OCI-LY1 (cell line): ENCODE results near the gene ST3GAL5.

Experiments
- H2AFZ ChIP-seq: fragments of 200-600 bp; sonication (generic), shearing (Covaris generic); 2 replicates; pipeline ENCODE4 v1.6.0; 2014; ENCODE audit warnings: antibody characterized with exemption, mild to moderate bottlenecking, low read length
- H3F3A ChIP-seq: fragments of 200-600 bp; sonication (generic), shearing (Covaris generic); 2 replicates; pipeline ENCODE4 v1.6.0; 2014; ENCODE audit warnings: mild to moderate bottlenecking, antibody characterized with exemption, low read length, moderate library complexity; ENCODE audit not compliant: insufficient read depth
- H3K27ac ChIP-seq: fragments of 200-600 bp; sonication (generic); 2 replicates; pipeline ENCODE4 v1.5.1; 2014; ENCODE audit warnings: low read length, mixed run types, mild to moderate bottlenecking, low read depth; ENCODE audit not compliant: poor library complexity, severe bottlenecking
- H3K27me3 ChIP-seq: fragments of 200-600 bp; sonication (generic); 2 replicates; pipeline ENCODE4 v1.6.0; 2014; ENCODE audit warnings: antibody characterized with exemption, mild to moderate bottlenecking, low read length, moderate library complexity; ENCODE audit not compliant: insufficient read depth
- H3K36me3 ChIP-seq: fragments of 200-600 bp; sonication (generic); 2 replicates; pipeline ENCODE4 v1.6.1; 2014; ENCODE audit warnings: mild to moderate bottlenecking, antibody characterized with exemption, low read length, moderate library complexity, mixed read lengths; ENCODE audit not compliant: insufficient read depth
- H3K4me1 ChIP-seq: fragments of 200-600 bp; sonication (generic); 2 replicates; pipeline ENCODE4 v1.5.1; 2014; ENCODE audit warnings: mild to moderate bottlenecking, low read length, moderate library complexity; ENCODE audit not compliant: insufficient read depth, severe bottlenecking
- H3K4me2 ChIP-seq: fragments of 200-600 bp; sonication (generic), shearing (Covaris generic); 2 replicates; pipeline ENCODE4 v1.6.1; 2014; ENCODE audit warnings: low read length
- H3K4me3 ChIP-seq: fragments of 200-600 bp; sonication (generic); 2 replicates; pipeline ENCODE4 v1.5.1; 2014; ENCODE audit warnings: low read length, low read depth, mild to moderate bottlenecking, mixed read lengths; ENCODE audit not compliant: poor library complexity, severe bottlenecking
- H3K79me2 ChIP-seq: fragments of 200-600 bp; shearing (Covaris generic); 2 replicates; pipeline ENCODE4 v1.6.1; 2016; ENCODE audit warnings: mixed run types, low read length, mixed read lengths; ENCODE audit not compliant: insufficient read depth
- H3K9ac ChIP-seq: fragments of 200-600 bp; sonication (generic), shearing (Covaris generic); 2 replicates; pipeline ENCODE4 v1.6.1; 2014; ENCODE audit warnings: mild to moderate bottlenecking, low read length, mixed read lengths
- H3K9me2 ChIP-seq: fragments of 200-600 bp; sonication (generic), shearing (Covaris generic); 2 replicates; pipeline ENCODE4 v1.6.1; 2014; ENCODE audit warnings: low read depth, mild to moderate bottlenecking, low read length, mixed read lengths
- H3K9me3 ChIP-seq: fragments of 200-600 bp; shearing (Covaris generic); 2 replicates; pipeline ENCODE4 v1.6.1; 2014; ENCODE audit warnings: low read length, mixed read lengths
- H4K20me1 ChIP-seq: fragments of 200-600 bp; sonication (generic), shearing (Covaris generic); 2 replicates; pipeline ENCODE4 v1.6.0; 2016; ENCODE audit warnings: mild to moderate bottlenecking, low read length; ENCODE audit not compliant: insufficient read depth
- EZH2 ChIP-seq: fragments of 200-600 bp; sonication (generic), shearing (Covaris generic); IDR thresholded peaks from 2 replicates; pipeline ENCODE4 v1.8.0; 2017; ENCODE audit warnings: borderline replicate concordance, mixed run types, mild to moderate bottlenecking, antibody characterized with exemption, low read length, moderate library complexity, mixed read lengths
- TF ChIP-seq, protein P1 (sequence below): fragments of 200-600 bp; sonication (generic), shearing (Covaris generic); IDR thresholded peaks from 2 replicates; pipeline ENCODE4 v1.5.1; 2017; ENCODE audit warnings: mild to moderate bottlenecking, antibody characterized with exemption, low read length, moderate library complexity, mixed read lengths

Gene ST3GAL5

GRCh38 chr2:85865539-85866164 is 23.1 kb downstream of the ST3GAL5 start:
- no peaks in the 10 kb centered on the region for H3K9me3 ChIP-seq
- H3K4me2 ChIP-seq, result no peak overlapping the region
- no peaks in the 10 kb centered on the region for H3F3A ChIP-seq
- no peak overlapping the region for H3K27ac ChIP-seq
- no peak overlapping the region for H2AFZ ChIP-seq
- H3K27me3 ChIP-seq, result no peaks in the 10 kb centered on the region
- no peaks in the 10 kb centered on the region for H4K20me1 ChIP-seq
- H3K9me2 ChIP-seq, result no peaks in the 10 kb centered on the region
- H3K4me1 ChIP-seq, result peaks cover 13% of the 10 kb centered on the region
- TF ChIP-seq EZH2, result no peak
- TF ChIP-seq, protein P1, sequence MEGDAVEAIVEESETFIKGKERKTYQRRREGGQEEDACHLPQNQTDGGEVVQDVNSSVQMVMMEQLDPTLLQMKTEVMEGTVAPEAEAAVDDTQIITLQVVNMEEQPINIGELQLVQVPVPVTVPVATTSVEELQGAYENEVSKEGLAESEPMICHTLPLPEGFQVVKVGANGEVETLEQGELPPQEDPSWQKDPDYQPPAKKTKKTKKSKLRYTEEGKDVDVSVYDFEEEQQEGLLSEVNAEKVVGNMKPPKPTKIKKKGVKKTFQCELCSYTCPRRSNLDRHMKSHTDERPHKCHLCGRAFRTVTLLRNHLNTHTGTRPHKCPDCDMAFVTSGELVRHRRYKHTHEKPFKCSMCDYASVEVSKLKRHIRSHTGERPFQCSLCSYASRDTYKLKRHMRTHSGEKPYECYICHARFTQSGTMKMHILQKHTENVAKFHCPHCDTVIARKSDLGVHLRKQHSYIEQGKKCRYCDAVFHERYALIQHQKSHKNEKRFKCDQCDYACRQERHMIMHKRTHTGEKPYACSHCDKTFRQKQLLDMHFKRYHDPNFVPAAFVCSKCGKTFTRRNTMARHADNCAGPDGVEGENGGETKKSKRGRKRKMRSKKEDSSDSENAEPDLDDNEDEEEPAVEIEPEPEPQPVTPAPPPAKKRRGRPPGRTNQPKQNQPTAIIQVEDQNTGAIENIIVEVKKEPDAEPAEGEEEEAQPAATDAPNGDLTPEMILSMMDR, result no peak
- H3K36me3 ChIP-seq, result no peaks in the 10 kb centered on the region
- no peak overlapping the region for H3K9ac ChIP-seq
- no peaks in the 10 kb centered on the region for H3K79me2 ChIP-seq
- H3K4me3 ChIP-seq, result no peak overlapping the region

- Histone ChIP-seq H3K4me2 (no peak overlapping the region), H3K9ac (no peak overlapping the region), H3K4me3 (no peak overlapping the region), H3K4me1 (peaks cover 13% of the 10 kb centered on the region), H3K27ac (no peak overlapping the region), H2AFZ (no peak overlapping the region), H3K27me3 (no peaks in the 10 kb centered on the region), H3K36me3 (no peaks in the 10 kb centered on the region), H4K20me1 (no peaks in the 10 kb centered on the region), H3F3A (no peaks in the 10 kb centered on the region), H3K9me2 (no peaks in the 10 kb centered on the region), H3K79me2 (no peaks in the 10 kb centered on the region), H3K9me3 (no peaks in the 10 kb centered on the region)
- TF ChIP-seq EZH2, result no peak
- TF ChIP-seq, protein P1, result no peak
These were observed 24.1 kb downstream of the ST3GAL5 start for GRCh38 chr2:85864654-85865053.

- TF ChIP-seq, protein P1, result no peak
- no peak for TF ChIP-seq EZH2
- H4K20me1 ChIP-seq, result no peaks in the 10 kb centered on the region
- H3K9ac ChIP-seq, result no peak overlapping the region
- H3K79me2 ChIP-seq, result no peaks in the 10 kb centered on the region
- H3K9me2 ChIP-seq, result no peaks in the 10 kb centered on the region
- H2AFZ ChIP-seq, result no peak overlapping the region
- peaks cover 13% of the 10 kb centered on the region for H3K4me1 ChIP-seq
- H3K9me3 ChIP-seq, result no peaks in the 10 kb centered on the region
- H3K27ac ChIP-seq, result no peak overlapping the region
- H3K4me3 ChIP-seq, result no peak overlapping the region
- H3K27me3 ChIP-seq, result no peaks in the 10 kb centered on the region
- no peak overlapping the region for H3K4me2 ChIP-seq
- H3K36me3 ChIP-seq, result no peaks in the 10 kb centered on the region
- no peaks in the 10 kb centered on the region for H3F3A ChIP-seq
These were observed 26.4 kb downstream of the ST3GAL5 start for GRCh38 chr2:85862426-85862825.
